DOHH2 (cell line): Measurements from ENCODE around the gene TRNP1.

Experiments used
- EZH2phosphoT487 ChIP-seq: fragments of 200-600 bp; sonication (generic); IDR thresholded peaks from 2 replicates; pipeline ENCODE4 v1.6.1; 2017; ENCODE audit warnings: borderline replicate concordance, mild to moderate bottlenecking, antibody characterized with exemption, low read length, moderate library complexity, mixed read lengths
- TF ChIP-seq, protein P1 (sequence below): fragments of 200-600 bp; sonication (generic); IDR thresholded peaks from one replicate; pipeline ENCODE4 v1.5.1; 2014; ENCODE audit warnings: antibody characterized with exemption, mild to moderate bottlenecking, low read depth, low read length; ENCODE audit not compliant: poor library complexity, severe bottlenecking

DNA sequence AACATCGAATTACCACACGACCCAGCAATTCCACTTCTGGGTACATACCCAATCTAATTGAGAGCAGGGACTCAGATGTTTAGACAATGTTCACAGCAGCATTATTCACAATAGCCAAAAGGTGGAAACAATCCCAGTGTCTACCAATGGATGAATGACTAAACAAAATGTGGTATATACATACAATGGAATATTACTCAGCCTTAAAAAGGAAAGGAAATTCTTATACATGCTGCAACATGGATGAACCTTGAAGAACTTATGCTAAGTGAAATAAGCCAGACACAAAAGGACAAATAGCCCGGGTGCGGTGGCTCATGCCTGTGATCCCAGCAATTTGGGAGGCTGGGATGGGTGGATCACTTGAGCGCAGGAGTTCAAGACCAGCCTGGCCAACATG lies 40.1 kb upstream of the TRNP1 start:
- TF ChIP-seq, protein P1, sequence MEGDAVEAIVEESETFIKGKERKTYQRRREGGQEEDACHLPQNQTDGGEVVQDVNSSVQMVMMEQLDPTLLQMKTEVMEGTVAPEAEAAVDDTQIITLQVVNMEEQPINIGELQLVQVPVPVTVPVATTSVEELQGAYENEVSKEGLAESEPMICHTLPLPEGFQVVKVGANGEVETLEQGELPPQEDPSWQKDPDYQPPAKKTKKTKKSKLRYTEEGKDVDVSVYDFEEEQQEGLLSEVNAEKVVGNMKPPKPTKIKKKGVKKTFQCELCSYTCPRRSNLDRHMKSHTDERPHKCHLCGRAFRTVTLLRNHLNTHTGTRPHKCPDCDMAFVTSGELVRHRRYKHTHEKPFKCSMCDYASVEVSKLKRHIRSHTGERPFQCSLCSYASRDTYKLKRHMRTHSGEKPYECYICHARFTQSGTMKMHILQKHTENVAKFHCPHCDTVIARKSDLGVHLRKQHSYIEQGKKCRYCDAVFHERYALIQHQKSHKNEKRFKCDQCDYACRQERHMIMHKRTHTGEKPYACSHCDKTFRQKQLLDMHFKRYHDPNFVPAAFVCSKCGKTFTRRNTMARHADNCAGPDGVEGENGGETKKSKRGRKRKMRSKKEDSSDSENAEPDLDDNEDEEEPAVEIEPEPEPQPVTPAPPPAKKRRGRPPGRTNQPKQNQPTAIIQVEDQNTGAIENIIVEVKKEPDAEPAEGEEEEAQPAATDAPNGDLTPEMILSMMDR = no peak
- TF ChIP-seq EZH2phosphoT487 = no peak
